Neural progenitor cell (in vitro differentiated cells): ENCODE measurements around the gene ADAM23.

Experiments used
- CTCF ChIP-seq: fragments of 200-600 bp; sonication (generic); IDR thresholded peaks from 2 replicates; pipeline ENCODE4 v1.5.1; 2017; ENCODE audit warnings: antibody characterized with exemption, mild to moderate bottlenecking
- EZH2 ChIP-seq: fragments of 200-600 bp; sonication (generic); IDR thresholded peaks from 2 replicates; pipeline ENCODE4 v1.6.1; 2017; ENCODE audit warnings: antibody characterized with exemption, mild to moderate bottlenecking, moderate library complexity
- EZH2phosphoT487 ChIP-seq: fragments of 200-600 bp; sonication (generic); IDR thresholded peaks from 2 replicates; pipeline ENCODE4 v1.6.1; 2017; ENCODE audit warnings: antibody characterized with exemption

DNA sequence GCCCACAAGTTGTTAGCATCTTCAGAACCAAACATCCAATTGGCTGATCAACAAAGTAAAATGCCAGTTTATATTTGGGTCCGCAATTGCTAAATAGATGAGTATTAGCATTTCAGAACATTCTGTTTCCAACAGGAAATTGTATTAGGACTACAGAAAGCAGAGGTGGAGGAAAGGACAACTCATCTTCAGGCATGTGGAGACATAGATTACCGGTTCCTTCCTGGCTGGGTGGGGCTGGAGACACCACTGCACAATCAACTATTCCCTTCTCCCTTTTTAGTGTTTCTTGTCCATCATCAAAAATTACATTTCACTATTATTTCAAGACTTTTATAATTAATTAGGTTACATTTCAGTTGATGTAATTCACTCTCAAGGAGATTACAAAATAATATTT lies 83.8 kb downstream of the ADAM23 start:
- TF ChIP-seq CTCF (no peak), EZH2 (no peak), EZH2phosphoT487 (no peak)
